Type B pancreatic cell (in vitro differentiated cells): ENCODE results near the gene DISP2. TPM values are rescaled to one million over a fixed set of nuclear protein-coding genes. Genes with fewer than 3 reads are reported as not detected.

ENCODE experiments used
- DNase-seq: peaks from one replicate; pipeline ENCODE4 v3.0.0; 2021; ENCODE audit warnings: mixed read lengths; ENCODE audit not compliant: unreplicated experiment; ENCODE audit errors: extremely low spot score
- H3K27ac Mint-ChIP-seq: 2 replicates; pipeline ENCODE4 v1.8.0; 2021; ENCODE audit warnings: mild to moderate bottlenecking, mixed read lengths
- H3K27me3 Mint-ChIP-seq: 2 replicates; pipeline ENCODE4 v1.8.0; 2021; ENCODE audit warnings: mixed read lengths
- H3K36me3 Mint-ChIP-seq: 2 replicates; pipeline ENCODE4 v1.8.0; 2021; ENCODE audit warnings: mixed read lengths
- H3K4me1 Mint-ChIP-seq: one replicate; pipeline ENCODE4 v1.8.0; 2021; ENCODE audit warnings: mixed read lengths; ENCODE audit not compliant: unreplicated experiment
- H3K4me3 Mint-ChIP-seq: 2 replicates; pipeline ENCODE4 v1.8.0; 2021; ENCODE audit warnings: mild to moderate bottlenecking, mixed read lengths
- H3K9me3 Mint-ChIP-seq: 2 replicates; pipeline ENCODE4 v1.8.0; 2021; ENCODE audit warnings: mixed read lengths
- CTCF ChIP-seq: fragments of 200-600 bp; sonication (generic); conservative IDR thresholded peaks from 2 replicates; pipeline ENCODE4 v1.5.0; 2021; ENCODE audit warnings: antibody characterized with exemption, mild to moderate bottlenecking
- total RNA-seq: library from RNA; stranded (reverse); gene quantifications from 2 replicates; pipeline ENCODE4 v1.2.1, GENCODE V29; 2021; ENCODE audit warnings: low replicate concordance

Gene DISP2
- total RNA-seq, 1 donor from 2014 or later: 1.8 TPM

DNA sequence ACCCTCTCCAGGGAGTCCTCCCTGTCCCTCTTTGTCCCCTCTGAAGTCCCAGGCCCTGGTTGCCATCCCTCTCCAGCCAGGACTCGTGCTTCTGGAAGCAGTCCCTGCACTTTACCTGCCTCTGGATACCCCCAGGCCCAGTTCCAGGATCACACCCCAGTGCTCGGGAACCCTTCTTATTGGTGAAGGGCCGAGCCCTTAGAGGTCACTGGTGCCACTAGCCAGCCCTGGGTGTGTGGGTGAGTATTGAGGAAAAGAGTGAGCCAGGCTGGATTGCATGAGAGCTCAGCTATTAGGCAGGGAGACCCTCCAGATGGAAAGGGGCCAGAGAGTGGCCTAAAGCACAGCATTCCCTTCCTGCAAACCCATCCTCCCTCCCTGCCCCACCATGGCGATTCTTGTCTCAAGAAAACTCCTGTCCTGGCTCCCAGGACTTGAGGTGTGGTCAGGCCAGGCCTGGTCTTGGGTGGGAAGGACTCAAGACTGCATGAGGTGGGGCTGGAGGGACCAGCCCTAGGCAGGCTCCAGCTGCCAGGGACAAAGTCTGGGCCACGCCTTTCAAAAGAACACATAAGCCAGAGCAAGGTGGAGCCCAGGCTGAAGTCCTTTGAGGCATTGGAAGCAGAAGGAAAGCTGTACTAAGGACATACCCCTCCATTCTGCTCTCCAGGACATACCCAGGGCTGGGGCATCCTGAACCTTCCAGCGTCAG lies 12.0 kb upstream of the DISP2 start:
- Mint-ChIP-seq H3K4me3 (no peak overlapping the region), H3K9me3 (no peaks in the 10 kb centered on the region), H3K27ac (no peak overlapping the region), H3K36me3 (no peaks in the 10 kb centered on the region), H3K27me3 (peaks cover 3% of the 10 kb centered on the region), H3K4me1 (peaks cover 8% of the 10 kb centered on the region)
- TF ChIP-seq CTCF: no peak
- peak; percentile 64 for DNase-seq

GRCh38 chr15:40346579-40347558 lies 11.2 kb upstream of the DISP2 start:
- peaks cover 3% of the 10 kb centered on the region for H3K27me3 Mint-ChIP-seq
- TF ChIP-seq CTCF: no peak
- H3K27ac Mint-ChIP-seq: no peak overlapping the region
- peaks cover 4% of the 10 kb centered on the region for H3K4me1 Mint-ChIP-seq
- H3K9me3 Mint-ChIP-seq: no peaks in the 10 kb centered on the region
- H3K36me3 Mint-ChIP-seq: no peaks in the 10 kb centered on the region
- no peak overlapping the region for H3K4me3 Mint-ChIP-seq
- DNase-seq: no peak

GRCh38 chr15:40347559-40348473 lies 10.2 kb upstream of the DISP2 start:
- TF ChIP-seq CTCF: no peak
- H3K27me3 Mint-ChIP-seq: peaks cover 7% of the 10 kb centered on the region
- no peak overlapping the region for H3K27ac Mint-ChIP-seq
- no peak for DNase-seq
- peaks cover 4% of the 10 kb centered on the region for H3K4me1 Mint-ChIP-seq
- no peaks in the 10 kb centered on the region for H3K9me3 Mint-ChIP-seq
- H3K4me3 Mint-ChIP-seq: no peak overlapping the region
- H3K36me3 Mint-ChIP-seq: no peaks in the 10 kb centered on the region

- H3K27me3 Mint-ChIP-seq: peaks cover 9% of the 10 kb centered on the region
- no peaks in the 10 kb centered on the region for H3K9me3 Mint-ChIP-seq
- TF ChIP-seq CTCF: no peak
- no peak overlapping the region for H3K27ac Mint-ChIP-seq
- H3K4me1 Mint-ChIP-seq: peaks cover 4% of the 10 kb centered on the region
- no peaks in the 10 kb centered on the region for H3K36me3 Mint-ChIP-seq
- no peak for DNase-seq
- H3K4me3 Mint-ChIP-seq: no peak overlapping the region
These were observed 9.5 kb upstream of the DISP2 start for GRCh38 chr15:40348474-40348870.

GRCh38 chr15:40349163-40349562 lies 8.9 kb upstream of the DISP2 start:
- no peak for TF ChIP-seq CTCF
- H3K4me3 Mint-ChIP-seq: no peak overlapping the region
- H3K9me3 Mint-ChIP-seq: no peaks in the 10 kb centered on the region
- H3K4me1 Mint-ChIP-seq: peaks cover 8% of the 10 kb centered on the region
- DNase-seq: no peak
- H3K27ac Mint-ChIP-seq: peak overlapping the region; percentile 46
- no peaks in the 10 kb centered on the region for H3K36me3 Mint-ChIP-seq
- H3K27me3 Mint-ChIP-seq: peaks cover 15% of the 10 kb centered on the region
